AG04449 (cell line): ENCODE data around the gene C1QC.

Experiments used
- CTCF ChIA-PET: fragments of 350-600 bp; formaldehyde crosslinking; extraction: SDS; loops from one replicate; lab custom pipeline; 2021; ENCODE audit warnings: antibody characterized with exemption; lab: Yijun Ruan, JAX
- POLR2A ChIA-PET: fragments of 400-600, 350-600 bp; formaldehyde crosslinking; extraction: SDS; loops from one replicate; lab custom pipeline; 2020; ENCODE audit warnings: antibody characterized with exemption, inconsistent platforms; lab: Yijun Ruan, JAX
- DNase-seq: peaks from one replicate; pipeline ENCODE4 v3.0.0-alpha.2; 2010; ENCODE audit warnings: low read depth, low spot score
- H3K4me3 ChIP-seq: 2 replicates; pipeline ENCODE4 v1.5.1; 2011; ENCODE audit warnings: low read depth, mild to moderate bottlenecking, control low read depth, low read length
- CTCF ChIP-seq: IDR thresholded peaks from one replicate; pipeline ENCODE4 v1.5.1; 2011; ENCODE audit warnings: mild to moderate bottlenecking, moderate library complexity, low read length, control low read depth, inconsistent platforms; ENCODE audit not compliant: insufficient read depth; ENCODE audit errors: missing control alignments

Gene C1QC

DNA sequence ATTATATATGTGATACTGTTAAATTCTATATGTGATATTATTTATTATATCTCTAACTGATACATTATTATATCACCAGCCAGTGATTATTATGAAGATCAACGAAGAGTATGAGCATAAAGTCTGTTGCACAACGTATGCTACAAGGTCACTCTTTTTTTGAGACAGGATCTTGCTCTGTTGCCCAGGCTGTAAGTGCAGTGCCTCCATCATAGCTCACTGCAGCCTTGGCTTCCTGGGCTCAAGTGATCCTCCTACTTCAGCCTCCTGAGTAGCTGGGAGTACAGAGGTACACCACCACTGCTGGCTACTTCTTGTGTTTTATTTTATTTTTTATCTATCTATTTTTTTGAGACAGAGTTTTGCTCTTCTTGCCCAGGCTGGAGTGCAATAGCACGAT lies 53.2 kb downstream of the C1QC start:
- CTCF ChIA-PET, result interaction anchor here (1.0 to 9.8 kb wide), 4 partner anchors 9 to 237 kb away, joined by 3 to 217 read pairs (median 4); no protein-coding TSS in a partner anchor
- no peak for DNase-seq
- no peak for TF ChIP-seq CTCF
- no peak overlapping the region for H3K4me3 ChIP-seq
- POLR2A ChIA-PET, result no interaction called here
